HCT116 (cell line): ENCODE data around the gene PRSS57.

Experiments
- CTCF ChIP-seq, 3 experiments: fragments of 200-600 bp in 1 of 3; sonication (generic) in 1 of 3; IDR thresholded peaks in 2 of 3; conservative IDR thresholded peaks in 1 of 3; 2 replicates each; pipeline ENCODE4 v1.5.1; 2012 to 2017; ENCODE audit warnings: low read depth in 2 of 3, low read length in 2 of 3, antibody characterized with exemption in 1 of 3, borderline replicate concordance in 1 of 3, control low read depth in 1 of 3, mild to moderate bottlenecking in 1 of 3, mixed read lengths in 1 of 3, mixed run types in 1 of 3, moderate library complexity in 1 of 3; ENCODE audit not compliant: insufficient read depth in 1 of 3
- EZH2phosphoT487 ChIP-seq: fragments of 200-600 bp; IDR thresholded peaks from 2 replicates; pipeline ENCODE4 v1.6.1; 2018; ENCODE audit warnings: antibody characterized with exemption, borderline replicate concordance
- JUND ChIP-seq: IDR thresholded peaks from 2 replicates; pipeline ENCODE4 v1.6.1; 2012
- POLR2A ChIP-seq: IDR thresholded peaks from 2 replicates; pipeline ENCODE4 v1.7.0; 2011; ENCODE audit warnings: borderline replicate concordance; ENCODE audit not compliant: insufficient read depth, insufficient read length; ENCODE audit errors: extremely low read depth
- POLR2AphosphoS5 ChIP-seq: IDR thresholded peaks from 2 replicates; pipeline ENCODE4 v1.6.1; 2011; ENCODE audit warnings: mild to moderate bottlenecking, low read depth, low read length, moderate library complexity
- REST ChIP-seq: IDR thresholded peaks from 2 replicates; pipeline ENCODE4 v1.6.1; 2012; ENCODE audit warnings: low read depth
- YY1 ChIP-seq: IDR thresholded peaks from 2 replicates; pipeline ENCODE4 v1.6.1; 2011; ENCODE audit warnings: low read length, low read depth, moderate library complexity, mild to moderate bottlenecking; ENCODE audit not compliant: insufficient replicate concordance; ENCODE audit errors: extremely low read depth
- ZNF274 ChIP-seq: fragments of 200-500 bp; sonication (Bioruptor generic); IDR thresholded peaks from 2 replicates; pipeline ENCODE4 v1.6.1; 2014; ENCODE audit warnings: mild to moderate bottlenecking, low read depth, low read length, inconsistent platforms

GRCh38 chr19:658059-658839 is 37.0 kb downstream of the PRSS57 start:
- no peak for TF ChIP-seq EZH2phosphoT487
- TF ChIP-seq REST, result no peak
- TF ChIP-seq POLR2A, result no peak
- TF ChIP-seq CTCF (IDR thresholded peaks at IDR 0.05 in 2 of 3, conservative IDR thresholded peaks at IDR 0.05 in 1 of 3; ENCODE audit: borderline replicate concordance in 1 of 3, insufficient read depth in 1 of 3, low read depth in 2 of 3, low read length in 2 of 3), result no peak
- TF ChIP-seq POLR2AphosphoS5, result no peak
- TF ChIP-seq ZNF274, result no peak
- TF ChIP-seq JUND, result no peak
- no peak for TF ChIP-seq YY1
